Left cardiac atrium (tissue), 4 donors: ENCODE measurements around the gene HOPX. TPM values are rescaled to one million over a fixed set of nuclear protein-coding genes. Genes with fewer than 3 reads are reported as not detected.
A peak's percentile ranks its signal among the peaks of the same experiment; 100 is the strongest.
"Not testable (repeated sequence)": the region's sequence is repeated elsewhere in the genome, so short reads cannot be mapped to it uniquely, and the experiment has no call there.

Experiments
- ATAC-seq, 2 donors: fragments of 200-7000 bp; cut with Tn5 transposase; one replicate each; pipeline ENCODE4 v1.9.1; 2020; ENCODE audit warnings: mild to moderate bottlenecking in 2 of 2, moderate library complexity in 2 of 2
- DNase-seq: peaks from one replicate; pipeline ENCODE4 v3.0.0-alpha.2; 2020
- intact Hi-C, 2 donors: fragments of 100-400 bp; cut with DNase I; formaldehyde crosslinking; loops; one replicate each; pipeline versions ENCODE4 v1.14.1 to v1.15.1; 2022 to 2023
- long read RNA-seq: library from polyadenylated mRNA; unstranded; transcript quantifications from one replicate; pipeline ENCODE4 v2.0.0, GENCODE V29; 2021
- total RNA-seq, 2 donors: library from RNA; stranded (reverse); fragmentation: NEBNext Ultra II Directional; extraction: Animal tissue kit (Norgen Biotek cat#: 25700); gene quantifications; one replicate each; pipeline ENCODE4 v1.2.1, GENCODE V29; 2021
- donor health status: DM: no; HTN: yes; CAD: no.
- donor health status: DM: no; HTN: yes; CAD: no; lungs with severe emphysema.
- donor health status: DM: yes; HTN: yes; CAD: no.
- donor health status: Dilated cardiomyopathy.

Gene HOPX
- total RNA-seq = 10 to 100 TPM in 1 of 2 donors, 1 to 10 TPM in 1; 9.6 to 17.1 TPM
- long read RNA-seq, partial matches to known transcripts = 0 of 2 reads
- long read RNA-seq, other reads (novel, unspliced or antisense) = 0 of 2 reads

- peak; percentile 29 for DNase-seq
- ATAC-seq = peak; percentile 63 to 90
Observed at GRCh38 chr4:56681158-56681852, at the start of gene HOPX. Gene HOPX (minus strand): TSS chr4:56681296. CDS start chr4:56657816, 23,480 bp downstream.

GRCh38 chr4:56730097-56730496 lies 49.0 kb upstream of the HOPX start:
- intact Hi-C loops = no loop called here
- ATAC-seq (no peak), DNase-seq (no peak)

More at GRCh38 chr4:56681158-56681852, at the start of gene HOPX:
- intact Hi-C loops = no loop called here

GRCh38 chr4:56728512-56728911 lies 47.4 kb upstream of the HOPX start:
- intact Hi-C loops = no loop called here
- DNase-seq = peak; percentile 69
- peak in 1 of 2 donors; percentile 91 for ATAC-seq

DNA sequence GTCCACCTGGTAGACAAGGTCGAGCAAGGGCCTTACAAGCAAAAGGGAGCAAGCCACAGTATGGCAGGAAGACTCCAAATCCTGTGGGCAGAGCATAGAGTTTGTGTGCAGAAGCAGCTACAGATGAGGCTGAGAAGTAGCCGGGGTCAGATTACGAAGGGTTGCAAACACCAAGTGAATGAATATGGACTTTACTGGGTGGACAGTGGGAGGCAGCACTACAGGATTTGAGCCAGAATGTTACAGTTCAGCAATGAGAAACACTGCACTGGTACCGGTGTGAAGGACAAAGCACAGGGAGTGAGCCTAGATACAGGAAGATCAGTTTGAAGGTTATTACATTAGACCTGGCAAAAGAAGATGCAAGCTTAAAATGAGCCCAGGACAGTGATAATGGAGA lies 46.1 kb upstream of the HOPX start:
- ATAC-seq (no peak), DNase-seq (no peak)
- intact Hi-C loops = no loop called here

GRCh38 chr4:56726593-56726992 lies 45.5 kb upstream of the HOPX start:
- DNase-seq, intact Hi-C loops, ATAC-seq: not testable (repeated sequence)

GRCh38 chr4:56723659-56724230 lies 42.6 kb upstream of the HOPX start:
- intact Hi-C loops = no loop called here
- DNase-seq = no peak
- no peak for ATAC-seq

DNA sequence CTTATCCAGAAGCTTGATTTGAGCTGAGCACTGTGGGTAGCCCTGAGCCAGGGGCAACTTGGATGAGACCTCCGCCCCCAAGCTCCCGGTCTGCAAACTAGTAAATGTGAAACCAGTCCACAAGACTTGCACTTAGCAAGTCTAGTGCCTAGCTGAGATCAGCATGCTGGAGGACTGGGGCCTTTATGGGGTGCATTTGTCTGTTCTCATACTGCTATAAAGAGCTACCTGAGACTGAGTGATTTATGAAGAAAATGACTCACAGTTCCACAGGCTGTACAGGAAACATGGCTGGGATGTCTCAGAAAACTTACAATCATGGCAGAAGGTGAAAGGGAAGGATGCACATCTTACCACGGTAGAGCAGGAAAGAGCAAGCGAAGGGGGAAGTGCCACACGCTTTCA lies 42.1 kb upstream of the HOPX start:
- no peak for ATAC-seq
- intact Hi-C loops = no loop called here
- no peak for DNase-seq

DNA sequence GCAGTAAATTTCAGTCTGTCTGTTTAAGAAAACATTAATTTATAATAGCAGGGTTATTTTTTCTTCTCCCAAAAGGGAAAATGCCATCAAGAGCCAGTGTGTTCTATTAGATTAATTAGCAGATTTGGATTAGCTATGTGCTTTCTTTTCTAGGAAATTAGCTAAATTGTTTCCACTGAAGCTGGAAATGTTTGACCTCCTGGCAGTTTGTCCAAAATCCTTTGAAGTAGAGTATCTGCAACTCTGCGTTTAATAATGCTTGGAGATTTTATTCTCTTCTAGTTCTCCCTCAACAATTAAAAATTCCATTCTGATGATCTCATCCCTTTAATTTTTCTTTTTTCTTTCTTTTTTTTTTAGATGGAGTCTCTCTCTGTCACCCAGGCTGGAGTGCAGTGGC lies 27.1 kb upstream of the HOPX start:
- intact Hi-C loops = no loop called here
- no peak for ATAC-seq

DNA sequence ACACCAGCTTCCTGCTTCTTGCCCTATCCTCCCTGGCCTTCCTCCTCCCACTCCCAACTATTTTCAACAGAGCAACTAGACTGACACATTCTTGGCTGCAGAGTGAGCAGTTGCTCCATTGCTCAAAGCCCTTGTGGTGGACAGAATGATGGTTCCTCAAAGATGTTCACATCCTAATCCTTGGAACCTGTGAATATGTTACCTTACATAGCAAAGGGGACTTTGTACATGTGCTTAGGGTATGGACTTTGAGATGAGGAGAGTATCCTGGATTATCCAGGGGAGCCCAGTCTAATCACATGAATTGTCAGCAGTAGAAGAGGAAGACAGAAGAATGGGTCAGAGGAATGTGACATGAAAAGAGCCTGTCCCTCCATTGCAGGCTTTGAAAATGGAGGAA lies 24.9 kb upstream of the HOPX start:
- ATAC-seq (no peak), DNase-seq (no peak)
- intact Hi-C loops = no loop called here

More for the DNA sequence above, 27.1 kb upstream of the HOPX start:
- DNase-seq = no peak

DNA sequence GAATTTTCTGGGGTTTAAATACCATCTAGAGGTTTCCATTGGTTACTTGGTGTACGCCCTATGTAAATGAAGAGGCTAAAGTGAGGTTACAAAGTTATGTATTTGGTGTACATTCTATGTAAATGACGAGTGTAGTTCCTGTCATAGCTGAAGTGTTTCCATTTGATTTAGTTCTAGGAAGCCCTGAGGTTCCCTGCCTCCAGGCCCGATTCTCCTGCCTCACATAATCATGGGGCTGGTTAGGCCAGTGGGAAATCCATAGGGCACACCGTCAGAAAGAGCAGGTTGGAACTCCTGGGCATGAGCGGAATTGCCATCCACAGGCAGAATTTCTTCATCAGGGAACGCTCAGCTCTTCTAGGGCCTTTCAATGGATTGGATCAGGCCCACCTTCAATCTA lies 24.2 kb upstream of the HOPX start:
- no peak for ATAC-seq
- intact Hi-C loops = no loop called here
- DNase-seq = no peak

DNA sequence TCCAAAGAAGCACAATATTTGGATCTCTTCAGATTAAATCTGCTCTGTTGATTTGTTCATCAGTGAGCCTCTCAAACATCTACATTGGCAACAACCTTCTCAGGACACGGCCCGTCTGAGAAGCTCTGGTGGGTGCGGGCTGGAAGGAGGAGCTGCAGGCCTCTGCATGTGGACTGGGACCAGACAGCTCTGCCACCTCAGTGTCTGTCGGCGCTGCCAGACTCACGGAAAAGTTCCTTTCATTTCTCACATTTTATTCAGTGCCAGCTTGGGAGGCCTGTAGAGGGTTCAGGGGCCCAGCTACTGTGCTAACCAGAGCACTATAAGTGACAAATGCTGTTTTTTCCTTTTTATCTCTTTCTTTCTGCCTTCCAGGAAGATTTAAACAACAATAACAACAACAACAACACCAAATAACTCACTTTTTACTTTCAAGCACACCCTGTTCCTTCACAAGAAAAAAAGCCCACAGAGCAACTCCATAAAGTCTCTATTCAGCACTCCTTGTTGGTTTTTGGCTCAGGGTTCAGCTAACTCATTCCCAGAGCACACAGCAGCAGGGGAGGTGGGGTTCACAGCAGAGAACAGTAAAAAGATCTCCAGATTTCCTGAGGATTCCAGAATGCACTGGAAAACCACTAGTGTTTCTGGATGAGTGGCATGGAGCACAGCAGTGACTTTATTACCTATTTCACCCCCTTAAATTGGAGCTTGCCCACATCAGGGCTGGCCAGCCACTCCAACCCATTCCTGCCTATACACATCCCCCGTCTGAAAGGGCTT lies 23.2 kb upstream of the HOPX start:
- intact Hi-C loops = no loop called here
- DNase-seq (no peak), ATAC-seq (no peak)

DNA sequence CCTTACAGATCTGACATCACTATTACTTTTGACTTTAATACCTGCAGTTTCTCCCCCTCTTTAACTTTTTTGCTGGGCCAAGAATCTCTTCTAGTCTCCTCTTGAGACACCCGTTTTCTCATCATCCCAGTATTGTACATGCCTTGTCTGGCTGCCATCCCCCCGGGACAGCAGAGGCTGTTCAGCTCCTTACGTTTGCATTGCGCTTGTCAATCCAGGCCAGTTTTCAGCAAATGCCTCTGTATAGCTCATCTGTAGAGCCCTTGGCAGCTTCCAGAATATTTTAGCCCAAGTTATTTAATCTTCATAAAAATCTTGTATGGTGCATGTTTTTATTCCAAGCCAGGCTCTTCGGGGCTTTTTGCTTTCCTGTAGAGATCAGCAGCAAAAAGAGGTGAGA lies 22.3 kb upstream of the HOPX start:
- intact Hi-C loops = no loop called here
- no peak for DNase-seq
- ATAC-seq = no peak

DNA sequence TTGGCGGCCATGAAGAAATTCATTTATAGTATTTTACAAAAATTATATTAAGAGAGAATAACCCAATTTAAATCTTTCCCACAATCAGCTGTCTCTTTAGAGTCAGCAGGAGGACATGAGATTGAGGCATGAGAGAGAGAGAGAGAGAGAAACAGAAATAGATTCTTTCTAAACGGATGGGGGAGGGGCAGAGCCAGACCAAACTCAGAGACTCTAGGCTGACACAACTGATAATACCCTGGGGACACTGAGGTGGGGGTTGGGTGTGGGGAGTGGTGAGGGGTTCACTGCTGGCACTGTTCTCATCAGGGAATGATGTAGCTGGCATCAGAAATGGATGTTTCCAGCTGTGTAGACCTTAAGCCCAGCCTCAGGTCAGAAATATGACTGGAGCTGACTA lies 20.5 kb upstream of the HOPX start:
- ATAC-seq = peak in 1 of 2 donors; percentile 26

DNA sequence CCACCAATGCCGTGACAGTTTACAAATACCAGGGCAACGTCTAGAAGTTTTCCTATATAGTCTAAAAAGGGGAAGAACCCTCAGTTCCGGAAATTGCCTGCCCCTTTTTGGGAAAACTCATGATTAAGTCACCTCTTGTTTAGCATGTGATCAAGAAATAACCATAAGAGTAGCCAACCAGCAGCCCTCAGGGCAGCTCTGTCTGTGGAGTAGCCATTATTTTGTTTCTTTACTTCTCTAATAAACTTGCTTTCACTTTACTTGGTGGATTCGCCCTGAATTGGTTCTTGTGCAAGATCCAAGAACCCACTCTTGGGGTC lies 20.0 kb upstream of the HOPX start:
- no peak for DNase-seq
- ATAC-seq = no peak
- intact Hi-C loops = no loop called here

More for the DNA sequence above, 20.5 kb upstream of the HOPX start:
- no peak for DNase-seq
- intact Hi-C loops = no loop called here

DNA sequence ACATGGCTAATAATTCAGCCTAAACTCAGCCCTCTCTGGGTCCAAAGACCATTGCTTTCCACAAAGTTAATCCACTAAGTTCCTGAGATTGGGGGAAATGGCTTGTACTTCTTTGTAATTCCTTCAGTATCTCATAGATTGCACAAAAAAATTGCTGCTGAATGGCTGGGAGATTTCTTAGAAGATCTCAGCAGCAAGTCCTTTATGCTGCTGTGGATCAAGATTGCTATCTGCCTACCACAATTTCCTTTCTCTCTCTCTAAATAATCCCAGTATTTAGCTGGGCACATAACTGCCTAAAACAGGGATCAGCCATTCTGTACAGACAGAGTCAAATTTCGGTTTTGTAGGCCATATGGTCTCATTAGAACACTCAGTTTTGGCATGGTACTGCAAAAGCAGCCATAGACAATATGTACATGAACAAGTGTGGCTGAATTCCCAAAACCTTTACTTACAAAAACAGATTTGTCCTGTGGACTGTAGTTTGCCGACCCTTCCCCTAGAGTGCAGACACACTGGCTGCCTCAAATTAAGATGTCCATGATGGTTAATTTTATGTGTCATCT lies 18.5 kb upstream of the HOPX start:
- DNase-seq (no peak), ATAC-seq (no peak)
- intact Hi-C loops = no loop called here

- intact Hi-C loops = no loop called here
- no peak for ATAC-seq
- no peak for DNase-seq
Observed at GRCh38 chr4:56698329-56698728, 17.2 kb upstream of the HOPX start.

DNA sequence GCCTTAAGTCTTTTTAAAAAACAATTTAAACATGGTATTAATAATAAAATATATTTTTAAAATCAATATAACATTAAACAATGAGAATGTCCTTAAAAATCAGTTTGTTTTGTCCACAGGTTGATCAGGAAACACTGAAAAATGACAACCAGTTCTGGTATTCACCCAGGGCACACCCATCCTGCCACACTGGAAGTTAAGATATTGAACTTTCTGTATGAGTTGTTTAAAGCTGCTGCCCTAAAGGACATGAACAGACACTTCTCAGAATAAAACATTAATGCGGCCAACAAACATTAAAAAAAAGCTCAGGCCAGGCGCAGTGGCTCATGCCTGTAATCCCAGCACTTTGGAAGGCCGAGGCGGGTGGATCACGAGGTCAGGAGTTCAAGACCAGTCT lies 15.0 kb upstream of the HOPX start:
- intact Hi-C loops = no loop called here
- ATAC-seq (no peak), DNase-seq (no peak)

DNA sequence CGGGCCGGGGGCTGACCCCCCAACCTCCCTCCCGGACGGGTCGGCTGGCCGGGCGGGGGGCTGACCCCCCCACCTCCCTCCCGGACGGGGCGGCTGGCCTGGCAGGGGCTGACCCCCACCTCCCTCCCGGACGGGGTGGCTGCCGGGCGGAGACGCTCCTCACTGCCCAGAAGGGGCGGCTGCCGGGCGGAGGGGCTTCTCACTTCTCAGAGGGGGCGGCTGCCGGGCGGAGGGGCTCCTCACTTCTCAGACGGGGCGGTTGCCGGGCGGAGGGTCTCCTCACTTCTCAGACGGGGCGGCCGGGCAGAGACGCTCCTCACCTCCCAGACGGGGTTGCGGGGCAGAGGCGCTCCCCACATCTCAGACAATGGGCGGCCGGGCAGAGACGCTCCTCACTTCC lies 12.4 kb upstream of the HOPX start:
- intact Hi-C loops, ATAC-seq, DNase-seq: not testable (repeated sequence)

- ATAC-seq (no peak), DNase-seq (no peak)
- intact Hi-C loops = no loop called here
Observed at GRCh38 chr4:56692576-56692975, 11.5 kb upstream of the HOPX start.

GRCh38 chr4:56691425-56691824 lies 10.3 kb upstream of the HOPX start:
- ATAC-seq (no peak), DNase-seq (no peak)
- intact Hi-C loops = no loop called here
